Measurements from ENCODE around the gene COA1.

- no peak for TF ChIP-seq CTCF (IDR thresholded peaks at IDR 0.05)
- TF ChIP-seq POLR2A (IDR thresholded peaks at IDR 0.05; ENCODE audit: low read depth), result no peak
- no peak for TF ChIP-seq POLR2AphosphoS5 (IDR thresholded peaks at IDR 0.05)
Measured at GRCh38 chr7:43768887-43769272, 39.6 kb upstream of the COA1 start.

Measured in esophagus muscularis mucosa (tissue), 3 donors.